ENCODE measurements around the gene ENPP5.

ENPP5 gene

GRCh38 chr6:46170357-46171289 is at the start of gene ENPP5:
ENPP5 (minus strand) TSS chr6:46170980; CDS start chr6:46168262, 2,718 bp downstream.
- DNase-seq (ENCODE audit: low spot score), result no peak

GRCh38 chr6:46219661-46220060 is 48.9 kb upstream of the ENPP5 start:
- no peak for DNase-seq (ENCODE audit: low spot score)

GRCh38 chr6:46218457-46218856 is 47.7 kb upstream of the ENPP5 start:
- no peak for DNase-seq (ENCODE audit: low spot score)

- DNase-seq (ENCODE audit: low spot score), result no peak
These were observed 46.9 kb upstream of the ENPP5 start for GRCh38 chr6:46217671-46218131.

GRCh38 chr6:46216879-46217278 is 46.1 kb upstream of the ENPP5 start:
- DNase-seq (ENCODE audit: low spot score), result no peak

- no peak for DNase-seq (ENCODE audit: low spot score)
These were observed 45.0 kb upstream of the ENPP5 start for GRCh38 chr6:46215777-46216176.

- no peak for DNase-seq (ENCODE audit: low spot score)
These were observed 44.4 kb upstream of the ENPP5 start for GRCh38 chr6:46215213-46215612.

- DNase-seq (ENCODE audit: low spot score), result no peak
These were observed 41.1 kb upstream of the ENPP5 start for GRCh38 chr6:46211917-46212316.

GRCh38 chr6:46210294-46210693 is 39.5 kb upstream of the ENPP5 start:
- DNase-seq (ENCODE audit: low spot score), result no peak

- no peak for DNase-seq (ENCODE audit: low spot score)
These were observed 37.5 kb upstream of the ENPP5 start for GRCh38 chr6:46208303-46208702.

GRCh38 chr6:46207174-46207573 is 36.4 kb upstream of the ENPP5 start:
- DNase-seq (ENCODE audit: low spot score), result no peak

- DNase-seq (ENCODE audit: low spot score), result no peak
These were observed 34.3 kb upstream of the ENPP5 start for GRCh38 chr6:46204880-46205650.

GRCh38 chr6:46203391-46204177 is 32.8 kb upstream of the ENPP5 start:
- DNase-seq (ENCODE audit: low spot score), result no peak

- no peak for DNase-seq (ENCODE audit: low spot score)
These were observed 30.9 kb upstream of the ENPP5 start for GRCh38 chr6:46201702-46202101.

- DNase-seq (ENCODE audit: low spot score), result no peak
These were observed 28.6 kb upstream of the ENPP5 start for GRCh38 chr6:46199387-46199786.

- DNase-seq (ENCODE audit: low spot score), result peak; percentile 31
These were observed 21.2 kb upstream of the ENPP5 start for GRCh38 chr6:46191961-46192360.

GRCh38 chr6:46190889-46191288 is 20.1 kb upstream of the ENPP5 start:
- DNase-seq (ENCODE audit: low spot score), result no peak

- no peak for DNase-seq (ENCODE audit: low spot score)
These were observed 18.9 kb upstream of the ENPP5 start for GRCh38 chr6:46189726-46190125.

- DNase-seq (ENCODE audit: low spot score), result no peak
These were observed 15.8 kb upstream of the ENPP5 start for GRCh38 chr6:46186583-46186982.

GRCh38 chr6:46184114-46184513 is 13.3 kb upstream of the ENPP5 start:
- DNase-seq (ENCODE audit: low spot score), result no peak

- DNase-seq (ENCODE audit: low spot score), result no peak
These were observed 5.2 kb upstream of the ENPP5 start for GRCh38 chr6:46175976-46176375.

- no peak for DNase-seq (ENCODE audit: low spot score)
These were observed 4.7 kb upstream of the ENPP5 start for GRCh38 chr6:46175446-46175845.
